ENCODE data around the gene EYS. TPM values are rescaled to one million over a fixed set of nuclear protein-coding genes. Genes with fewer than 3 reads are reported as not detected.

The EYS gene
- total and polyA plus RNA-seq, 8 donors, result 0.55 to 0.58 TPM; not detected in 6

DNA sequence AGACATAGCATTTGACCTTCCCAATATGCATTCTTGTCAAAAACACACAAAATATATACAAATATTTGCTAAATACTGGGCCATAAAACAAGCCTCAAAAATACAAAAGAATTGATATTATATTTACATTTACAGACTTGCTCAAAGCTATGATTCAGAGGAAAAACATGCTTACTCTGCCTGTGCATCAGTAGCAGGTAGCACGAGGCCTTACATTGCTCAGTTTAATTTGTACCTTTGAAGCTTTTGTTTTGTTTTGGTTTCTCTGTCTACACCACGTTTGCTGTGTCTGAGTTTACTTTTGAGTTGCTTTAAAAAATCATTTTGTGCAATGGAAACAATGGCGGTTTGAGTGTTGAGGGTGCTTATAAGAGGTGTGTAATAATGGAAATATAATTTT lies 1972.1 kb downstream of the EYS start:
- Histone ChIP-seq H3K36me3 (no peaks in the 10 kb centered on the region), H3K27ac (no peak overlapping the region), H3K4me1 (no peaks in the 10 kb centered on the region), H3K4me3 (no peak overlapping the region), H3K27me3 (no peaks in the 10 kb centered on the region), H3K9me3 (no peaks in the 10 kb centered on the region)
- no peak for TF ChIP-seq POLR2AphosphoS5 (IDR thresholded peaks at IDR 0.05)
- no peak for TF ChIP-seq EP300 (IDR thresholded peaks at IDR 0.05)
- TF ChIP-seq CTCF (IDR thresholded peaks at IDR 0.05), result no peak
- TF ChIP-seq POLR2A (IDR thresholded peaks at IDR 0.05), result no peak
- WGBS, 5 donors, result 65 to 74% (median 69%) methylated on average over 3 of the region's 3 CpGs
- intact Hi-C loops (cut with DNase I; ENCODE audit: low total_unique reads), result no loop called here
- no peak for DNase-seq

- TF ChIP-seq CTCF (IDR thresholded peaks at IDR 0.05), result no peak
- TF ChIP-seq POLR2A (IDR thresholded peaks at IDR 0.05), result no peak
- TF ChIP-seq EP300 (IDR thresholded peaks at IDR 0.05), result no peak
- TF ChIP-seq POLR2AphosphoS5 (IDR thresholded peaks at IDR 0.05), result no peak
- no peak for DNase-seq
- H3K27ac ChIP-seq, result no peak overlapping the region
- 65 to 92% (median 89%) methylated on average over 2 of the region's 2 CpGs for WGBS, 5 donors
- H3K9me3 ChIP-seq, result no peaks in the 10 kb centered on the region
- no peaks in the 10 kb centered on the region for H3K4me1 ChIP-seq
- H3K4me3 ChIP-seq, result no peak overlapping the region
- no peaks in the 10 kb centered on the region for H3K36me3 ChIP-seq
- no peaks in the 10 kb centered on the region for H3K27me3 ChIP-seq
- intact Hi-C loops (cut with DNase I; ENCODE audit: low total_unique reads), result no loop called here
Measured at GRCh38 chr6:63732336-63732735, 1974.7 kb downstream of the EYS start.

GRCh38 chr6:63731930-63732329 lies 1975.1 kb downstream of the EYS start:
- Histone ChIP-seq H3K36me3 (no peaks in the 10 kb centered on the region), H3K27ac (no peak overlapping the region), H3K27me3 (no peaks in the 10 kb centered on the region), H3K4me1 (no peaks in the 10 kb centered on the region), H3K4me3 (no peak overlapping the region), H3K9me3 (no peaks in the 10 kb centered on the region)
- 83 to 92% (median 86%) methylated on average over 3 of the region's 3 CpGs for WGBS, 5 donors
- TF ChIP-seq POLR2AphosphoS5 (IDR thresholded peaks at IDR 0.05) (no peak), POLR2A (IDR thresholded peaks at IDR 0.05) (no peak), CTCF (IDR thresholded peaks at IDR 0.05) (no peak), EP300 (IDR thresholded peaks at IDR 0.05) (no peak)
- no peak for DNase-seq
- intact Hi-C loops (cut with DNase I; ENCODE audit: low total_unique reads), result no loop called here

DNA sequence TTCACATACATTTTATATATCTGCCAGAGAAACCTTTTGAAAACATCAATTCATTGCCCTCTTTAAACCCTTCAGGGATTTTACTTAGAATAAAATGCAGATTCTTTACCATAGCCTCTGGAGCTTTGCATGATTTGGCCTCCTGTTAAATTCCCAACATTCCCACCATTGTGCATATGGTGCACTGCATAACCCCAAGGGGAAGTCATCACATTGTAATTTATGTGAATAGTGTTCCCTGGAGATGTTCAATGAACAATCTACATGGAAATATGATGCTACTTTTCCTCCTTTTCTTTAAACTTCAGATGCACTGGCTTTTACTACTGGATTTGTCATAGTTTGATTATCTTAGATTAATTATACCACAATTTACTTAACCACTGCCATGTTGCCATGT lies 1976.7 kb downstream of the EYS start:
- H3K27ac ChIP-seq, result no peak overlapping the region
- intact Hi-C loops (cut with DNase I; ENCODE audit: low total_unique reads), result no loop called here
- no peaks in the 10 kb centered on the region for H3K36me3 ChIP-seq
- no peaks in the 10 kb centered on the region for H3K27me3 ChIP-seq
- H3K4me3 ChIP-seq, result no peak overlapping the region
- DNase-seq, result no peak
- H3K4me1 ChIP-seq, result no peaks in the 10 kb centered on the region
- TF ChIP-seq POLR2A (IDR thresholded peaks at IDR 0.05) (no peak), CTCF (IDR thresholded peaks at IDR 0.05) (no peak), POLR2AphosphoS5 (IDR thresholded peaks at IDR 0.05) (no peak), EP300 (IDR thresholded peaks at IDR 0.05) (no peak)
- H3K9me3 ChIP-seq, result no peaks in the 10 kb centered on the region

Measured in stomach (tissue), 9 donors.